Activated T-cell treated with anti-CD3 and anti-CD28 coated beads for 1 hour (primary cell): ENCODE measurements around the gene LAMB4.

Experiments used
- DNase-seq: peaks from one replicate; pipeline ENCODE4 v3.0.0-alpha.2; 2020; ENCODE audit warnings: low read depth

The LAMB4 gene

GRCh38 chr7:108130261-108130660, at the start of gene LAMB4:
LAMB4 (minus strand) TSS chr7:108130361; CDS start chr7:108123164, 7,197 bp downstream.
- DNase-seq: no peak

- no peak for DNase-seq
Measured at GRCh38 chr7:108178398-108178797, 48.2 kb upstream of the LAMB4 start.

- DNase-seq: no peak
Measured at GRCh38 chr7:108171164-108171563, 41.0 kb upstream of the LAMB4 start.

- DNase-seq: no peak
Measured at GRCh38 chr7:108170251-108170650, 40.1 kb upstream of the LAMB4 start.

- DNase-seq: no peak
Measured at GRCh38 chr7:108167460-108167859, 37.3 kb upstream of the LAMB4 start.

GRCh38 chr7:108166687-108167086, 36.5 kb upstream of the LAMB4 start:
- DNase-seq: no peak

GRCh38 chr7:108165723-108166122, 35.6 kb upstream of the LAMB4 start:
- DNase-seq: no peak

- no peak for DNase-seq
Measured at GRCh38 chr7:108164946-108165345, 34.8 kb upstream of the LAMB4 start.

GRCh38 chr7:108164342-108164741, 34.2 kb upstream of the LAMB4 start:
- no peak for DNase-seq

GRCh38 chr7:108158776-108159175, 28.6 kb upstream of the LAMB4 start:
- DNase-seq: no peak

- DNase-seq: no peak
Measured at GRCh38 chr7:108157606-108158335, 27.6 kb upstream of the LAMB4 start.

GRCh38 chr7:108156897-108157605, 26.9 kb upstream of the LAMB4 start:
- no peak for DNase-seq

- DNase-seq: no peak
Measured at GRCh38 chr7:108152198-108152597, 22.0 kb upstream of the LAMB4 start.

- no peak for DNase-seq
Measured at GRCh38 chr7:108149908-108150307, 19.7 kb upstream of the LAMB4 start.

GRCh38 chr7:108149119-108149518, 19.0 kb upstream of the LAMB4 start:
- no peak for DNase-seq

- no peak for DNase-seq
Measured at GRCh38 chr7:108147031-108147563, 16.9 kb upstream of the LAMB4 start.

- no peak for DNase-seq
Measured at GRCh38 chr7:108146070-108146842, 16.1 kb upstream of the LAMB4 start.

GRCh38 chr7:108145401-108145800, 15.2 kb upstream of the LAMB4 start:
- no peak for DNase-seq

- DNase-seq: no peak
Measured at GRCh38 chr7:108144931-108145330, 14.8 kb upstream of the LAMB4 start.

- no peak for DNase-seq
Measured at GRCh38 chr7:108143658-108144420, 13.7 kb upstream of the LAMB4 start.

GRCh38 chr7:108142675-108143259, 12.6 kb upstream of the LAMB4 start:
- no peak for DNase-seq
